HepG2 (cell line): ENCODE data around the gene SPOP. TPM values are rescaled to one million over a fixed set of nuclear protein-coding genes. Genes with fewer than 3 reads are reported as not detected.

Experiments used
- ATAC-seq: fragments of 200-7000 bp; cut with Tn5 transposase; 3 replicates; pipeline ENCODE4 v1.9.1; 2020; ENCODE audit warnings: mild to moderate bottlenecking, moderate library complexity
- BruUV-seq: library from RNA; stranded (reverse); fragments of 400-500 nt; replicated peaks from 2 replicates; lab custom pipeline; 2021; lab: Mats Ljungman, UMichigan
- CTCF ChIA-PET: fragments of 300-600 bp; formaldehyde crosslinking; extraction: SDS; loops from one replicate; lab custom pipeline; 2021; ENCODE audit warnings: low total read pairs, inconsistent platforms, low intra/inter-chr PET ratio; lab: Yijun Ruan, JAX
- POLR2A ChIA-PET: fragments of 350-600 bp; sonication (Branson Sonifier 250); formaldehyde crosslinking; loops from one replicate; lab custom pipeline; 2020; ENCODE audit warnings: antibody characterized with exemption, inconsistent platforms; lab: Yijun Ruan, JAX
- DNase-seq: peaks from one replicate; pipeline ENCODE4 v3.0.0-alpha.2; 2015; ENCODE audit warnings: low spot score
- FAIRE-seq: peaks from 3 replicates; lab custom pipeline; 2011; peaks lifted over from hg19 to GRCh38; lab: Jason Lieb, UNC
- H2AFZ ChIP-seq: one replicate; pipeline ENCODE4 v1.6.1; 2011; ENCODE audit warnings: low read length, inconsistent platforms
- H3K27ac ChIP-seq: fragments of 300-600 bp; 3 replicates; pipeline ENCODE4 v1.8.0; 2011; ENCODE audit warnings: mixed run types, mild to moderate bottlenecking, mixed read lengths, low read length, inconsistent platforms; ENCODE audit not compliant: insufficient read depth; ENCODE audit errors: extremely low read length
- H3K27me3 ChIP-seq, 2 experiments: fragments of 200-600 bp in 1 of 2; 2 replicates in 1 of 2; 3 replicates in 1 of 2; pipeline versions ENCODE4 v1.6.0 to v1.8.0; 2011; ENCODE audit warnings: low read length in 2 of 2, mild to moderate bottlenecking in 2 of 2, moderate library complexity in 2 of 2, inconsistent platforms in 1 of 2; ENCODE audit not compliant: insufficient read depth in 2 of 2, control insufficient read depth in 1 of 2
- H3K36me3 ChIP-seq, 2 experiments: fragments of 200-600 bp in 1 of 2; replicated peaks in 1 of 2; 2 replicates in 1 of 2; 3 replicates in 1 of 2; pipeline versions ENCODE4 v1.5.1 to v1.8.0; 2011; ENCODE audit warnings: low read length in 2 of 2, inconsistent platforms in 1 of 2; ENCODE audit not compliant: insufficient read depth in 2 of 2, control insufficient read depth in 1 of 2
- H3K4me1 ChIP-seq: 2 replicates; pipeline ENCODE4 v1.5.1; 2012; ENCODE audit warnings: low read length, inconsistent platforms; ENCODE audit not compliant: insufficient read depth
- H3K4me2 ChIP-seq: 2 replicates; pipeline ENCODE4 v1.6.0; 2011; ENCODE audit warnings: low read depth, low read length, inconsistent platforms
- H3K4me3 ChIP-seq, 3 experiments: fragments of 200-600 bp in 1 of 3; sonication (generic), shearing (Covaris generic) in 1 of 3; replicated peaks in 1 of 3; 2 replicates each; pipeline ENCODE4 v1.5.1; 2011 to 2016; ENCODE audit warnings: low read length in 3 of 3, inconsistent platforms in 2 of 3, low read depth in 2 of 3, mild to moderate bottlenecking in 2 of 3, control low read depth in 1 of 3, mixed read lengths in 1 of 3; ENCODE audit not compliant: insufficient read depth in 1 of 3
- H3K79me2 ChIP-seq: one replicate; pipeline ENCODE4 v1.6.1; 2011; ENCODE audit warnings: low read length, inconsistent platforms; ENCODE audit not compliant: insufficient read depth
- H3K9ac ChIP-seq: 2 replicates; pipeline ENCODE4 v1.6.0; 2011; ENCODE audit warnings: mild to moderate bottlenecking, low read depth, low read length, inconsistent platforms; ENCODE audit not compliant: insufficient read depth
- H3K9me3 ChIP-seq: 2 replicates; pipeline ENCODE4 v1.5.1; 2012; ENCODE audit warnings: mild to moderate bottlenecking, low read length
- H4K20me1 ChIP-seq: 2 replicates; pipeline ENCODE4 v1.6.0; 2011; ENCODE audit warnings: inconsistent platforms, mild to moderate bottlenecking, low read length, moderate library complexity; ENCODE audit not compliant: insufficient read depth
- BCL3 ChIP-seq: sonication (generic); formaldehyde crosslinking; IDR thresholded peaks from 2 replicates; pipeline ENCODE4 v1.5.1; 2020; ENCODE audit warnings: mild to moderate bottlenecking, missing genetic modification reagents, moderate library complexity
- FOXO1 ChIP-seq: sonication (generic); formaldehyde crosslinking; IDR thresholded peaks from 2 replicates; pipeline ENCODE4 v1.4.0; 2020; ENCODE audit warnings: missing genetic modification reagents
- HMG20A ChIP-seq: IDR thresholded peaks from 2 replicates; pipeline ENCODE4 v1.6.1; 2016; ENCODE audit warnings: borderline replicate concordance
- HNF4A ChIP-seq: sonication (generic); formaldehyde crosslinking; IDR thresholded peaks from 2 replicates; pipeline ENCODE4 v1.4.0; 2020; ENCODE audit warnings: missing genetic modification reagents
- KDM2A ChIP-seq: sonication (generic); formaldehyde crosslinking; IDR thresholded peaks from 2 replicates; pipeline ENCODE4 v1.4.0; 2020; ENCODE audit warnings: low read depth, missing genetic modification reagents, borderline replicate concordance
- MED1 ChIP-seq: sonication (generic); formaldehyde crosslinking; IDR thresholded peaks from 2 replicates; pipeline ENCODE4 v1.4.0; 2020; ENCODE audit warnings: missing genetic modification reagents
- NKX3-1 ChIP-seq: sonication (generic); formaldehyde crosslinking; IDR thresholded peaks from 2 replicates; pipeline ENCODE4 v1.5.0; 2020; ENCODE audit warnings: missing genetic modification reagents
- NR2F6 ChIP-seq, 2 experiments: IDR thresholded peaks; 2 replicates each; pipeline ENCODE4 v1.6.1; 2016; ENCODE audit warnings: antibody characterized with exemption in 1 of 2, mild to moderate bottlenecking in 1 of 2
- XRCC5 ChIP-seq: fragments of 200-400 bp; formaldehyde crosslinking; optimal IDR thresholded peaks from 2 replicates; pipeline ENCODE3; 2017; ENCODE audit warnings: mild to moderate bottlenecking, low read length
- ZBTB26 ChIP-seq: IDR thresholded peaks from 2 replicates; pipeline ENCODE4 v1.6.1; 2016; ENCODE audit warnings: missing compliant biosample characterization, missing genetic modification reagents, borderline replicate concordance
- ZNF17 ChIP-seq: sonication (generic); formaldehyde crosslinking; IDR thresholded peaks from 2 replicates; pipeline ENCODE4 v1.5.0; 2020; ENCODE audit warnings: mild to moderate bottlenecking, missing genetic modification reagents
- ZNF18 ChIP-seq: sonication (generic); formaldehyde crosslinking; IDR thresholded peaks from 2 replicates; pipeline ENCODE4 v1.8.0; 2022; ENCODE audit warnings: mild to moderate bottlenecking, missing genetic modification reagents; ENCODE audit not compliant: insufficient replicate concordance
- ZNF335 ChIP-seq: sonication (generic); formaldehyde crosslinking; IDR thresholded peaks from 2 replicates; pipeline ENCODE4 v1.4.0; 2020; ENCODE audit warnings: missing genetic modification reagents
- ZNF607 ChIP-seq: sonication (generic); formaldehyde crosslinking; IDR thresholded peaks from 2 replicates; pipeline ENCODE4 v1.5.1; 2020; ENCODE audit warnings: missing genetic modification reagents, mild to moderate bottlenecking, borderline replicate concordance
- ZNF777 ChIP-seq: sonication (generic); formaldehyde crosslinking; IDR thresholded peaks from 2 replicates; pipeline ENCODE4 v1.4.0; 2020; ENCODE audit warnings: missing genetic modification reagents
- WGBS: methylation state at CpG from one replicate; pipeline ENCODE4 v1.1.6; 2017; ENCODE audit warnings: low lambda C conversion rate; 5-methylcytosine and 5-hydroxymethylcytosine counted together
- in situ Hi-C: cut with HindIII; loops from 2 replicates; pipeline ENCODE4 v1.10.0; 2017; ENCODE audit warnings: low pct_unique_long_range_greater_than_20kb; ENCODE audit not compliant: extremely low pct_ligation_motif_present
- intact Hi-C: fragments of 100-400 bp; cut with micrococcal nuclease; formaldehyde crosslinking; loops from one replicate; pipeline ENCODE4 v1.10.0; 2022; ENCODE audit not compliant: unreplicated experiment
- polyA plus RNA-seq, 8 experiments: library from polyadenylated mRNA; depleted of rRNA in 3 of 8; stranded (reverse) in 7 of 8; unstranded in 1 of 8; fragments of >200 nt; fragmentation: Illumina TruSeq in 4 of 8; extraction: Trizol in 4 of 8; gene quantifications; 2 replicates each; pipeline versions ENCODE4 v1.2.1 to v1.2.3, GENCODE V29; 2011 to 2016; ENCODE audit warnings: low read depth in 4 of 8, missing spikeins in 1 of 8, mixed read lengths in 1 of 8; ENCODE audit not compliant: insufficient read depth in 1 of 8
- total RNA-seq, 5 experiments: library from RNA; depleted of rRNA; stranded (reverse); fragments of >200 nt; fragmentation: Illumina TruSeq; extraction: Trizol; gene quantifications; 2 replicates each; pipeline ENCODE4 v1.2.3, GENCODE V29; 2016; ENCODE audit warnings: low read depth in 1 of 5
- TF ChIP-seq, protein P1 (sequence below): IDR thresholded peaks from 2 replicates; pipeline ENCODE4 v1.6.1; 2016; ENCODE audit warnings: low read depth

SPOP gene
- total and polyA plus RNA-seq, 2 of the 13 experiments (the other 11 are each of a cell fraction or from before 2014, with no cell fraction given) = 52.8 to 60.8 TPM

- TF ChIP-seq ZBTB26 (CRISPR knock-in tag) = no peak
These were observed 27.4 kb upstream of the SPOP start (continued) for GRCh38 chr17:49705254-49705653.

DNA sequence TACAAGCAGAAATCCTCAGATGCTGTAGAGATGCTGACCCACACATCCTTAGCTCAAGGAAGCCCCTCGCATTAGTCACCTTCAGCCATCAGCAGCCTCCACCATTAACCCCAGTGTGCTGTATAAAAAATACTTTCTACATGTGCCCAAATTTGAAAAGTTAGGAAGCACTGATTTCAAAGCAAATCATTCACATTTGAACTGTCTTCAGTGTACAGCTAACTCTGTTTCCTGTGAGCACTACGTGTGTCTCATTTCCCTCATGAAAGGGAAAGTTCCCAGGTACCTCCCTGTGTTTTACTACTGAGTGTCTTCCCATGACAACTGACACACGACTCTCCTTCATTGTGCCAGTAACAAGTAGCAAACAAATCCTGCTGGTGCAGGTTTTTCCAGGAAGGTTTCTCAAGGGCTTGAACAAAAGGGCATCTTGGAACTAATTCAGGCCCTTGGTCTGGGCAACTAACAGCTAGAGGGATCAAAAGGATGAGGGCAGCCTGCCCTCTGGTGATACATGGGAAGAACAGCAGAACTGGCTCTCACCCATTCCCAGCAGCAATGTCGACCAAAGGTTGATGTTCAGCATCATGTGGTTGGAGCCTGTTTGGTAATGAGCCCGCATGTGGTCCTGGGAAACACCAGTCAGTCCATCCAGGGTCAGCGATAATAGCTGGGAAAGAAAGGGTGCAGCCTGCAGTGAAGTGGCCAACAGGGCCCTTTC lies 25.8 kb upstream of the SPOP start:
- Histone ChIP-seq H3K36me3 (peaks cover 31 to 46% of the 10 kb centered on the region in 2 experiments), H3K4me2 (no peak overlapping the region), H2AFZ (no peak overlapping the region), H4K20me1 (0 out of 2 replicates have a peak, but pooled peaks cover 3% of the 10 kb centered on the region), H3K27me3 (no peaks in the 10 kb centered on the region; a peak in 1 of 5 replicates), H3K27ac (peak overlapping the region; percentile 53), H3K4me1 (peaks cover 50% of the 10 kb centered on the region), H3K9ac (no peak overlapping the region), H3K9me3 (no peaks in the 10 kb centered on the region), H3K4me3 (no peak overlapping the region), H3K79me2 (peaks cover 21% of the 10 kb centered on the region)
- intact Hi-C loops (loop anchor here (1.0 kb wide), 2 partner anchors 76 to 135 kb away; no protein-coding TSS in a partner anchor), in situ Hi-C loops (loop anchor here (5.0 to 10.0 kb wide), 2 partner anchors 136 to 269 kb away; no protein-coding TSS in a partner anchor)
- ChIA-PET CTCF (interaction anchor here (1.8 to 4.5 kb wide), 2 partner anchors 8 to 136 kb away, joined by 7 to 70 read pairs; no protein-coding TSS in a partner anchor), POLR2A (interaction anchor here (1.0 to 1.6 kb wide), 5 partner anchors 16 to 129 kb away, joined by 3 to 10 read pairs (median 3); partner anchors contain the start of genes FAM117A, KAT7 and NXPH3)
- FAIRE-seq = peak; percentile 99
- ATAC-seq = peak; percentile 76
- BruUV-seq = no TSS peak
- WGBS = 52% methylated on average over 6 of the region's 6 CpGs
- peak; percentile 90 for DNase-seq
- TF ChIP-seq ZNF777 (0 out of 2 replicates have a peak, but pooled peaks have one; percentile 21), NR2F6 (IDR thresholded peaks at IDR 0.05) (no peak), NR2F6 (CRISPR knock-in tag; IDR thresholded peaks at IDR 0.05) (peak; percentile 43; the same call in 1 of the 2 replicates), ZNF335 (CRISPR knock-in tag) (peak; percentile 96), ZNF607 (CRISPR knock-in tag) (0 out of 2 replicates have a peak, but pooled peaks have one; percentile 65), KDM2A (CRISPR knock-in tag) (0 out of 2 replicates have a peak, but pooled peaks have one; percentile 39), XRCC5 (peak; percentile 87), BCL3 (0 out of 2 replicates have a peak, but pooled peaks have one; percentile 42), ZNF18 (CRISPR knock-in tag) (no peak), FOXO1 (peak; percentile 38; the same call in 1 of the 2 replicates), NKX3-1 (no peak), HMG20A (CRISPR knock-in tag) (no peak), HNF4A (CRISPR knock-in tag) (peak; percentile 84), ZNF17 (CRISPR knock-in tag) (no peak), MED1 (CRISPR knock-in tag) (0 out of 2 replicates have a peak, but pooled peaks have one; percentile 52)
- TF ChIP-seq, protein P1, sequence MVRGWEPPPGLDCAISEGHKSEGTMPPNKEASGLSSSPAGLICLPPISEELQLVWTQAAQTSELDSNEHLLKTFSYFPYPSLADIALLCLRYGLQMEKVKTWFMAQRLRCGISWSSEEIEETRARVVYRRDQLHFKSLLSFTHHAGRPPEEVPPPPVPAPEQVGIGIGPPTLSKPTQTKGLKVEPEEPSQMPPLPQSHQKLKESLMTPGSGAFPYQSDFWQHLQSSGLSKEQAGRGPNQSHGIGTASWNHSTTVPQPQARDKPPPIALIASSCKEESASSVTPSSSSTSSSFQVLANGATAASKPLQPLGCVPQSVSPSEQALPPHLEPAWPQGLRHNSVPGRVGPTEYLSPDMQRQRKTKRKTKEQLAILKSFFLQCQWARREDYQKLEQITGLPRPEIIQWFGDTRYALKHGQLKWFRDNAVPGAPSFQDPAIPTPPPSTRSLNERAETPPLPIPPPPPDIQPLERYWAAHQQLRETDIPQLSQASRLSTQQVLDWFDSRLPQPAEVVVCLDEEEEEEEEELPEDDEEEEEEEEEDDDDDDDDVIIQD = 0 out of 2 replicates have a peak, but pooled peaks have one; percentile 50
